Activated T-cell treated with anti-CD3 and anti-CD28 coated beads, Interleukin-2, amount 50 U/mL, for 4 hours (primary cell): ENCODE measurements around the gene FAM9C. TPM values are rescaled to one million over a fixed set of nuclear protein-coding genes. Genes with fewer than 3 reads are reported as not detected.
"Not testable (repeated sequence)": the region's sequence is repeated elsewhere in the genome, so short reads cannot be mapped to it uniquely, and the experiment has no call there.

Source experiments
- ATAC-seq, 2 donors: fragments of 200-7000 bp; cut with Tn5 transposase; one replicate each; pipeline ENCODE4 v1.10.0; 2021
- DNase-seq: peaks from one replicate; pipeline ENCODE4 v3.0.0-alpha.2; 2020
- H3K27me3 Mint-ChIP-seq: one replicate; pipeline ENCODE4 v1.8.0; 2021; ENCODE audit warnings: low read depth, mixed read lengths
- H3K36me3 Mint-ChIP-seq: one replicate; pipeline ENCODE4 v1.8.0; 2022; ENCODE audit warnings: mixed read lengths; ENCODE audit not compliant: insufficient read depth
- H3K4me1 Mint-ChIP-seq: one replicate; pipeline ENCODE4 v1.8.0; 2021; ENCODE audit warnings: low read depth, mixed read lengths
- H3K4me3 Mint-ChIP-seq: one replicate; pipeline ENCODE4 v1.8.0; 2021; ENCODE audit warnings: mild to moderate bottlenecking, moderate library complexity, mixed read lengths
- H3K9me3 Mint-ChIP-seq: one replicate; pipeline ENCODE4 v1.8.0; 2021; ENCODE audit warnings: mixed read lengths
- total RNA-seq, 3 donors: library from RNA; stranded (reverse); gene quantifications; one replicate each; pipeline ENCODE4 v1.2.1, GENCODE V29; 2021

Gene FAM9C
- total RNA-seq, 3 donors from 2014 or later, result not detected

GRCh38 chrX:13036896-13037295, 7.5 kb downstream of the FAM9C start:
- no peak for DNase-seq
- Mint-ChIP-seq H3K9me3 (no peaks in the 10 kb centered on the region), H3K4me1 (peaks cover 13% of the 10 kb centered on the region), H3K27me3 (no peaks in the 10 kb centered on the region), H3K4me3 (no peak overlapping the region), H3K36me3 (no peaks in the 10 kb centered on the region)
- ATAC-seq, result no peak

- Mint-ChIP-seq H3K4me3 (no peak overlapping the region), H3K27me3 (no peaks in the 10 kb centered on the region), H3K9me3 (no peaks in the 10 kb centered on the region), H3K36me3 (no peaks in the 10 kb centered on the region), H3K4me1 (peaks cover 40% of the 10 kb centered on the region)
- DNase-seq (no peak), ATAC-seq (no peak)
These were observed 11.2 kb downstream of the FAM9C start for GRCh38 chrX:13033193-13033592.

GRCh38 chrX:13029887-13030771, 14.3 kb downstream of the FAM9C start:
- Mint-ChIP-seq H3K4me3 (peak overlapping the region; percentile 37), H3K4me1 (peaks cover 64% of the 10 kb centered on the region), H3K36me3 (no peaks in the 10 kb centered on the region), H3K27me3 (no peaks in the 10 kb centered on the region), H3K9me3 (no peaks in the 10 kb centered on the region)
- DNase-seq, result no peak
- ATAC-seq, result no peak

- DNase-seq (no peak), ATAC-seq (no peak)
- no peaks in the 10 kb centered on the region for H3K36me3 Mint-ChIP-seq
- peaks cover 68% of the 10 kb centered on the region for H3K4me1 Mint-ChIP-seq
- no peak overlapping the region for H3K4me3 Mint-ChIP-seq
- H3K27me3 Mint-ChIP-seq, result no peaks in the 10 kb centered on the region
- H3K9me3 Mint-ChIP-seq, result no peaks in the 10 kb centered on the region
These were observed 14.9 kb downstream of the FAM9C start for GRCh38 chrX:13029637-13029886.

- H3K27me3 Mint-ChIP-seq, result no peaks in the 10 kb centered on the region
- H3K9me3 Mint-ChIP-seq, result no peaks in the 10 kb centered on the region
- ATAC-seq (peak in 1 of 2 donors; percentile 37), DNase-seq (no peak)
- no peaks in the 10 kb centered on the region for H3K36me3 Mint-ChIP-seq
- no peak overlapping the region for H3K4me3 Mint-ChIP-seq
- H3K4me1 Mint-ChIP-seq, result peaks cover 71% of the 10 kb centered on the region
These were observed 15.4 kb downstream of the FAM9C start for GRCh38 chrX:13028871-13029636.

- no peaks in the 10 kb centered on the region for H3K9me3 Mint-ChIP-seq
- H3K36me3 Mint-ChIP-seq, result no peaks in the 10 kb centered on the region
- peak in 1 of 2 donors; percentile 49 for ATAC-seq
- peaks cover 83% of the 10 kb centered on the region for H3K4me1 Mint-ChIP-seq
- no peak overlapping the region for H3K4me3 Mint-ChIP-seq
- no peaks in the 10 kb centered on the region for H3K27me3 Mint-ChIP-seq
- no peak for DNase-seq
These were observed 17.4 kb downstream of the FAM9C start for GRCh38 chrX:13026877-13027652.

GRCh38 chrX:13024986-13025385, 19.4 kb downstream of the FAM9C start:
- no peaks in the 10 kb centered on the region for H3K36me3 Mint-ChIP-seq
- ATAC-seq (no peak), DNase-seq (no peak)
- no peaks in the 10 kb centered on the region for H3K27me3 Mint-ChIP-seq
- H3K4me3 Mint-ChIP-seq, result no peak overlapping the region
- no peaks in the 10 kb centered on the region for H3K9me3 Mint-ChIP-seq
- H3K4me1 Mint-ChIP-seq, result peaks cover 69% of the 10 kb centered on the region

GRCh38 chrX:13023979-13024378, 20.4 kb downstream of the FAM9C start:
- Mint-ChIP-seq H3K36me3 (no peaks in the 10 kb centered on the region), H3K4me1 (peaks cover 58% of the 10 kb centered on the region), H3K27me3 (no peaks in the 10 kb centered on the region), H3K9me3 (no peaks in the 10 kb centered on the region), H3K4me3 (no peak overlapping the region)
- no peak for DNase-seq
- no peak for ATAC-seq

- DNase-seq (no peak), ATAC-seq (no peak)
- Mint-ChIP-seq H3K9me3 (no peaks in the 10 kb centered on the region), H3K4me3 (no peak overlapping the region), H3K4me1 (peaks cover 57% of the 10 kb centered on the region), H3K36me3 (no peaks in the 10 kb centered on the region), H3K27me3 (no peaks in the 10 kb centered on the region)
These were observed 20.9 kb downstream of the FAM9C start for GRCh38 chrX:13023567-13023966.

- H3K27me3 Mint-ChIP-seq, result no peaks in the 10 kb centered on the region
- no peak for ATAC-seq
- no peak for DNase-seq
- H3K9me3 Mint-ChIP-seq, result no peaks in the 10 kb centered on the region
- H3K36me3 Mint-ChIP-seq, result no peaks in the 10 kb centered on the region
- H3K4me3 Mint-ChIP-seq, result no peak overlapping the region
- H3K4me1 Mint-ChIP-seq, result peaks cover 51% of the 10 kb centered on the region
These were observed 21.5 kb downstream of the FAM9C start for GRCh38 chrX:13022926-13023325.

- ATAC-seq, H3K9me3 Mint-ChIP-seq, H3K4me3 Mint-ChIP-seq, DNase-seq, H3K36me3 Mint-ChIP-seq, H3K27me3 Mint-ChIP-seq: not testable (repeated sequence)
- H3K4me1 Mint-ChIP-seq, result peaks cover 45% of the 10 kb centered on the region
These were observed 27.7 kb downstream of the FAM9C start for GRCh38 chrX:13016731-13017130.

- peaks cover 49% of the 10 kb centered on the region for H3K4me1 Mint-ChIP-seq
- H3K9me3 Mint-ChIP-seq, result no peaks in the 10 kb centered on the region
- DNase-seq (no peak), ATAC-seq (no peak)
- no peak overlapping the region for H3K4me3 Mint-ChIP-seq
- no peaks in the 10 kb centered on the region for H3K27me3 Mint-ChIP-seq
- no peaks in the 10 kb centered on the region for H3K36me3 Mint-ChIP-seq
These were observed 28.7 kb downstream of the FAM9C start for GRCh38 chrX:13015536-13016236.

GRCh38 chrX:13014111-13015096, 30.0 kb downstream of the FAM9C start:
- no peaks in the 10 kb centered on the region for H3K27me3 Mint-ChIP-seq
- H3K4me1 Mint-ChIP-seq, result peaks cover 55% of the 10 kb centered on the region
- H3K9me3 Mint-ChIP-seq, result no peaks in the 10 kb centered on the region
- H3K36me3 Mint-ChIP-seq, result no peaks in the 10 kb centered on the region
- peak; percentile 9 to 46 for ATAC-seq
- H3K4me3 Mint-ChIP-seq, result no peak overlapping the region
- DNase-seq, result no peak
